Neutrophil (primary cell): ENCODE data around the gene GMDS.

Source experiments
- H3K27ac ChIP-seq: fragments of 200-600 bp; sonication (generic); 2 replicates; pipeline ENCODE4 v1.5.1; 2016; ENCODE audit warnings: mild to moderate bottlenecking, moderate library complexity
- H3K27me3 ChIP-seq: fragments of 200-600 bp; sonication (generic); 2 replicates; pipeline ENCODE4 v1.6.0; 2016; ENCODE audit warnings: mild to moderate bottlenecking
- H3K36me3 ChIP-seq: fragments of 200-600 bp; sonication (generic); 2 replicates; pipeline ENCODE4 v1.5.1; 2017
- H3K4me1 ChIP-seq, 2 experiments: fragments of 200-600 bp in 1 of 2; sonication (generic) in 1 of 2; 1 replicate in 1 of 2; 2 replicates in 1 of 2; pipeline versions ENCODE4 v1.5.1 to v1.6.1; 2013 to 2016; ENCODE audit warnings: low read depth in 1 of 2, low read length in 1 of 2, mild to moderate bottlenecking in 1 of 2, moderate library complexity in 1 of 2; ENCODE audit not compliant: control insufficient read depth in 1 of 2, insufficient read depth in 1 of 2
- H3K4me3 ChIP-seq, 2 experiments: fragments of 200-600 bp in 1 of 2; sonication (generic) in 1 of 2; 1 replicate in 1 of 2; 2 replicates in 1 of 2; pipeline ENCODE4 v1.5.1; 2013 to 2016; ENCODE audit warnings: low read depth in 1 of 2, low read length in 1 of 2, mild to moderate bottlenecking in 1 of 2, moderate library complexity in 1 of 2
- H3K9me3 ChIP-seq: fragments of 200-600 bp; sonication (generic); 2 replicates; pipeline ENCODE4 v1.5.1; 2016
- TF ChIP-seq, protein P1 (sequence below): fragments of 200-600 bp; sonication (generic); IDR thresholded peaks from 2 replicates; pipeline ENCODE4 v1.5.1; 2016; ENCODE audit warnings: antibody characterized with exemption

GMDS gene

DNA sequence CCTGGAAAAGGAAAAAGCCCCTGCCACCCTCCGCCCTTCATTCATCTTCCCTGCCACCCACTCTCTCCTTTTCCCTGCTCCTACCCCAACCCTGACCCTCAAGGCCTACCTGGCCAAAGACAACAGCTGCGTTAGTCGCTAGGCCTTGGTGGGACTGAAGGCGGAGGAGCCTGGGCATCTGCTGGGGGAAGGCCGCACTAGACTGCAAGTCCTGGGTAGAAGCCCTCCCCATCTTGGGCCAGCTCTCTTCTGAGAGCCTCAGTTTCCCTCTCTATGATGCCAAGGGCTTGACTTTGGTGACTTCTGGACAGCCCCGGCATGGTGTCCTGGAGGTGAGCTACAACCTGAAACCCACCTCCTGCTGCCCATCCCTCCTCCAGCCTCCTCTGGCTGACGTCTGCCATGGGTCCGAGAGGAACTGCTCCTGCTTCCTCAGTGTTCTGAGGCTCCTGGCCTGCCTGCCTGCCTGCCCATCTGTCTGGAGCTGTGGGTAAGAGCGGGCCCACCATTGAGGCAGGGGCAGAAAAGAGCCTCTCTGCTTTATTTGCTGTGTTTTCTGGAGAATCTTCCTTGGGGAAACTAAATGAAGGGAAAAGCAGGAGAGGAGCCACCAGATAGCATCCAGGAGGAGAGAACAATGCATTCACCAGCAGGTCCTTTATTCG lies 643.2 kb downstream of the GMDS start:
- Histone ChIP-seq H3K36me3 (no peaks in the 10 kb centered on the region), H3K27ac (no peak overlapping the region), H3K4me1 (peaks cover 20 to 29% of the 10 kb centered on the region in 2 experiments), H3K27me3 (peaks cover 100% of the 10 kb centered on the region), H3K4me3 (no peak overlapping the region), H3K9me3 (no peaks in the 10 kb centered on the region)
- TF ChIP-seq, protein P1, sequence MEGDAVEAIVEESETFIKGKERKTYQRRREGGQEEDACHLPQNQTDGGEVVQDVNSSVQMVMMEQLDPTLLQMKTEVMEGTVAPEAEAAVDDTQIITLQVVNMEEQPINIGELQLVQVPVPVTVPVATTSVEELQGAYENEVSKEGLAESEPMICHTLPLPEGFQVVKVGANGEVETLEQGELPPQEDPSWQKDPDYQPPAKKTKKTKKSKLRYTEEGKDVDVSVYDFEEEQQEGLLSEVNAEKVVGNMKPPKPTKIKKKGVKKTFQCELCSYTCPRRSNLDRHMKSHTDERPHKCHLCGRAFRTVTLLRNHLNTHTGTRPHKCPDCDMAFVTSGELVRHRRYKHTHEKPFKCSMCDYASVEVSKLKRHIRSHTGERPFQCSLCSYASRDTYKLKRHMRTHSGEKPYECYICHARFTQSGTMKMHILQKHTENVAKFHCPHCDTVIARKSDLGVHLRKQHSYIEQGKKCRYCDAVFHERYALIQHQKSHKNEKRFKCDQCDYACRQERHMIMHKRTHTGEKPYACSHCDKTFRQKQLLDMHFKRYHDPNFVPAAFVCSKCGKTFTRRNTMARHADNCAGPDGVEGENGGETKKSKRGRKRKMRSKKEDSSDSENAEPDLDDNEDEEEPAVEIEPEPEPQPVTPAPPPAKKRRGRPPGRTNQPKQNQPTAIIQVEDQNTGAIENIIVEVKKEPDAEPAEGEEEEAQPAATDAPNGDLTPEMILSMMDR: no peak

DNA sequence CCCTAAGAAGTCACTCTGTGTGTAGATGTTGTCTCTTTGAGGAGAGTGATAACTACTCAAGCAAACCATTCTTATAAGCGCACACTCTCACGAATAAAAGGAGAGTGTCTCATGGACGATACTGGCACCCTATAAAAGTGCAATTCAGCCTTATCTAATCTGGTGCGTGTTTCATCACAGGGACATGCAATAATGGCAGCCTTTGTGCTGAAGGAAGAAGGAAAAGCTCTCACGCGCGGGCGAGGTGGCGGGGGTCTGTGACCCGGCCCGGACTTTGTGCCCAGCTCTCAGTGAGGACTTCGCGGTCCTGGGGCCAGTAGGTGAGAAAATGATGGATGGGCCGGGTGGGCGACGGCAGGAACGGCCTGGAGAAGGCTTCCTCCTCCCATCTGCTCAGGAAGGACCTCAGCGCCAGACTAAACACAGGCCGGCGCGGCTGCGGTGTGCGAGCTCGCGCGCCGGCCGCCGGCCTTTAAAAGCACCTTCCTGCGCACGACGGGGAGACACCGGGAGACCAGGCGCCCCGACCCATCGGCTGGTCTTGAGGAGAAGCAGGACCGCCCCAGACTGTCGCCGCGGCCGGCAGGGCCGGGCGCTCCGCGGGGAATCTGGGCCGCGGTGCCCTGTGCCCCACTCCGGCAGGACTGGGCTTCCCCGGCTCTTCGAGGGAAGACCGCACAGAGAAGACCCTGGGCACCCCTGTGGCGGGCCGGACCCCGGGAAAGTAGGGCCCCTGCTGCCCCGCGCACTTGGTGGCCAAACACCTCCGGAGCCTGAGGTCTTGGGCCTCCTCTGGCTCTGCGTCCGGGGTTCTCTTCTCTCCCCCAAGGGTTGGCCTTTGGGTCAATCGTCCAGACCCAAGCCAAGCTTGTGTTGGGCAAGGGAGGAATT lies 644.0 kb downstream of the GMDS start:
- Histone ChIP-seq H3K27ac (no peak overlapping the region), H3K4me3 (no peak overlapping the region), H3K27me3 (peaks cover 100% of the 10 kb centered on the region), H3K4me1 (peaks cover 14 to 22% of the 10 kb centered on the region in 2 experiments), H3K9me3 (no peaks in the 10 kb centered on the region), H3K36me3 (no peaks in the 10 kb centered on the region)
- TF ChIP-seq, protein P1: no peak

DNA sequence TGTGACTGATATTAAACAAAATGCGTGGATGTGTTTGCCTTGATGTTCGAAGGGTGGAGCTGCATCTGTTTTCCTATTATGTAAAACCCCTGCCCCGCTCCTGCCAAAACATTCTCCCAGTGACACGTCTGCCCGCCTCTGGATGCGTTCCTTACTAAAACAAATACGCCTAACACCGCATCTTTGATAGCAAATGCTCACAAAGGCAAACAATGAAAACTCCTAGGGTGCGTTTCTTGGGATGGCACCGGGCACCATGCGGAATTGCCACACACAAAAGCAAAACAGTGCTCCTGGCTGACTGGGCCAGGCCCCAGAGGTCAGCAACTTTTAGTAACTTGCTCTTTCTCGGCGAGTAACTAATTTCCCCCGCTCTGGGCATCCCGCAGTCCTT lies 644.6 kb downstream of the GMDS start:
- no peaks in the 10 kb centered on the region for H3K36me3 ChIP-seq
- no peaks in the 10 kb centered on the region for H3K9me3 ChIP-seq
- TF ChIP-seq, protein P1: no peak
- H3K4me3 ChIP-seq: no peak overlapping the region
- no peak overlapping the region for H3K27ac ChIP-seq
- peaks cover 19 to 24% of the 10 kb centered on the region in 2 experiments for H3K4me1 ChIP-seq
- H3K27me3 ChIP-seq: peaks cover 100% of the 10 kb centered on the region

DNA sequence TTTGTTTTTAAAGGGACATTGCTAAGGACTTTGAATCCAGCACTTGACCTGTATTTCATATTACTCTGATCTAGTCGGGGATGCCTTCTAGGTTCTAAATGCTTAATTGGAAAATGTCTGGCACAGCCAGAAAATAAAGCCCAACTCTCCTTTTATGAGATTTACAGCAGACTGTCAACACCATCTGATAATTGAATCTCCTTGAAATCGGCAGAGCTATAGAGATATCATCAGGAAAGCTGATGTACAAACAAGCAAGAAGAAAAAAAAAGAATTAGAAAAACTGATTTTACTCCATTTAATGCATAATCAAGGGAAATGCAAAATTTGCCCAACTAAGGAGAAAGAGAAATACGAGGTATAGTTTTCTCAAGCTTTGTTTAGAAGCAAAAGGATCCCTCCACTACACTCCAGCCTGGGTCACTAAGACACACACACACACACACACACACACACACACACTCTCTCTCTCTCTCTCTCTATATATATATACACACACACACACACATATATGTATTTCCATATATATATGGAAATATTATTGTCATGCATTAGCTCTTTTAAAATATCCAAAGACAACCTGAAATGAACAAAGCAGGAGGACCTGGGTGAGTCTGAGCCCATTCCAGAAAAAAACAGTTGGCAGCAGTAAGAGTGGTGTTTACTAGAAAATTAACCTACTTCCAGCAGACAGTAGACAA lies 645.2 kb downstream of the GMDS start:
- TF ChIP-seq, protein P1: no peak
- Histone ChIP-seq H3K27ac (no peak overlapping the region), H3K4me3 (no peak overlapping the region), H3K36me3 (no peaks in the 10 kb centered on the region), H3K9me3 (no peaks in the 10 kb centered on the region), H3K4me1 (peaks cover 14 to 18% of the 10 kb centered on the region in 2 experiments), H3K27me3 (peaks cover 100% of the 10 kb centered on the region)

DNA sequence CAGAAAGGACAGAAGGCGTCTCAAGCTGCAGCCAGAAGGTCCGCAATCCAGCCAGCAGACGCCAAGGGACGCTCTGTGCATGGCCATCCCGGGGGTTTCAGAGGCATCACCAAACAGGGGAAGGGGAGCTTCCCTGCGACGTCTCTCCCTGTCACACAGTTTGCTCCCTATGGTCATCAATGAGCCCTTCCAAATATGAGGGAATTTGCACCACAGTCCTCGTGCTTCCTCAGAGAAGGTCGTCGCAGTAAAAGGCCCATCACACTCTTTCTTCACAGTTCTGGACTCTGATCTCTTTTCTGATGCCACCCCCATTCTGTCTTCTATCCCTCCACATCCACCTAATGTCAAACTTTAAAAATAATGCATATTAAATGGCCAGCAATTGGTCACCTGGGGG lies 645.9 kb downstream of the GMDS start:
- TF ChIP-seq, protein P1: no peak
- H3K9me3 ChIP-seq: no peaks in the 10 kb centered on the region
- H3K4me1 ChIP-seq: peaks cover 7 to 11% of the 10 kb centered on the region in 2 experiments
- H3K27me3 ChIP-seq: peaks cover 100% of the 10 kb centered on the region
- no peak overlapping the region for H3K27ac ChIP-seq
- no peak overlapping the region for H3K4me3 ChIP-seq
- H3K36me3 ChIP-seq: no peaks in the 10 kb centered on the region
